Spleen (tissue), 11 donors: ENCODE results near the gene TBX4. TPM values are rescaled to one million over a fixed set of nuclear protein-coding genes. Genes with fewer than 3 reads are reported as not detected.
"Not testable (repeated sequence)": the region's sequence is repeated elsewhere in the genome, so short reads cannot be mapped to it uniquely, and the experiment has no call there.

ENCODE experiments used
- DNase-seq: peaks from one replicate; pipeline ENCODE4 v3.0.0-alpha.2; 2020
- H3K27ac ChIP-seq, 8 donors: fragments of 200-600 bp; sonication (generic) in 7 of 8; 1 replicate in 4 of 8; 2 replicates in 4 of 8; pipeline versions ENCODE4 v1.5.0 to v1.8.0; 2016 to 2021; ENCODE audit warnings: inconsistent platforms in 4 of 8, mild to moderate bottlenecking in 4 of 8, moderate library complexity in 1 of 8
- H3K27me3 ChIP-seq, 7 donors: fragments of 200-600 bp; sonication (generic) in 6 of 7; replicated peaks in 1 of 7; 1 replicate in 4 of 7; 2 replicates in 3 of 7; pipeline versions ENCODE4 v1.5.0 to v1.8.0; 2016 to 2021; ENCODE audit warnings: inconsistent platforms in 3 of 7, mild to moderate bottlenecking in 1 of 7
- H3K36me3 ChIP-seq, 6 donors: fragments of 200-600 bp; sonication (generic) in 5 of 6; 1 replicate in 4 of 6; 2 replicates in 2 of 6; pipeline versions ENCODE4 v1.5.0 to v1.8.0; 2016 to 2021; ENCODE audit warnings: inconsistent platforms in 2 of 6
- H3K4me1 ChIP-seq, 6 donors: fragments of 200-600 bp; sonication (generic) in 5 of 6; 1 replicate in 3 of 6; 2 replicates in 3 of 6; pipeline versions ENCODE4 v1.5.0 to v1.8.0; 2016 to 2021; ENCODE audit warnings: inconsistent platforms in 3 of 6
- H3K4me3 ChIP-seq, 8 donors: fragments of 200-600 bp; sonication (generic) in 7 of 8; 1 replicate in 4 of 8; 2 replicates in 4 of 8; pipeline versions ENCODE4 v1.5.0 to v1.8.0; 2016 to 2021; ENCODE audit warnings: inconsistent platforms in 4 of 8, mild to moderate bottlenecking in 4 of 8, moderate library complexity in 2 of 8
- H3K9me3 ChIP-seq, 8 donors: fragments of 200-600 bp; sonication (generic) in 7 of 8; 1 replicate in 4 of 8; 2 replicates in 4 of 8; pipeline versions ENCODE4 v1.5.0 to v1.8.0; 2016 to 2021; ENCODE audit warnings: inconsistent platforms in 4 of 8
- CTCF ChIP-seq, 11 experiments: fragments of 200-600 bp in 7 of 11; fragments of 450-650 bp in 4 of 11; sonication (generic) in 4 of 11; IDR thresholded peaks in 8 of 11; conservative IDR thresholded peaks in 3 of 11; 1 replicate in 7 of 11; 2 replicates in 4 of 11; pipeline versions ENCODE4 v1.4.0 to v1.8.0; 2016 to 2021; ENCODE audit warnings: antibody characterized with exemption in 11 of 11, inconsistent platforms in 4 of 11, mild to moderate bottlenecking in 1 of 11
- POLR2A ChIP-seq, 3 donors: fragments of 450-650 bp; IDR thresholded peaks; one replicate each; pipeline ENCODE4 v1.5.1; 2017; ENCODE audit warnings: antibody characterized with exemption in 3 of 3, mild to moderate bottlenecking in 1 of 3
- POLR2AphosphoS5 ChIP-seq, 3 donors: sonication (generic); formaldehyde crosslinking; IDR thresholded peaks; one replicate each; pipeline ENCODE4 v1.5.1; 2017; ENCODE audit warnings: antibody characterized with exemption in 3 of 3
- WGBS, 5 donors: extraction: QIAGEN DNeasy Blood & Tissue Kit in 3 of 5; methylation state at CpG; one replicate each; pipeline versions ENCODE4 v1.1.5 to v1.1.7; 2013 to 2018; 5-methylcytosine and 5-hydroxymethylcytosine counted together
- intact Hi-C: fragments of 100-400 bp; cut with DNase I; formaldehyde crosslinking; loops from one replicate; pipeline ENCODE4 v1.15.0; 2023; ENCODE audit warnings: low total_unique reads
- polyA plus RNA-seq, 3 donors: library from polyadenylated mRNA; stranded (reverse); fragments of 200-250 nt; gene quantifications; one replicate each; pipeline ENCODE4 v1.2.1, GENCODE V29; 2013
- total RNA-seq, 7 donors: library from RNA; depleted of rRNA in 3 of 7; stranded (reverse); fragments of >200 nt in 3 of 7; fragmentation: NEBNext Ultra II Directional in 4 of 7; extraction: Animal tissue kit (Norgen Biotek cat#: 25700) in 4 of 7; gene quantifications; one replicate each; pipeline versions ENCODE4 v1.1.0 to v1.2.1, GENCODE V29; 2016 to 2021
- donor health status: healthy with polysubstance abuse.
- donor health status: DM: no; HTN: no; CAD: no; lungs with moderate emphysema.
- donor health status: DM: no; HTN: no; CAD: no.
- donor health status: Bipolar disorder and iron deficiency.
- donor health status: healthy.
- donor health status: DM: no; HTN: no; CAD: no.
- donor health status: DM: yes; HTN: yes; CAD: no.

The TBX4 gene
- total and polyA plus RNA-seq, 10 donors, result not detected

- TF ChIP-seq CTCF (IDR thresholded peaks at IDR 0.05 in 8 of 11, conservative IDR thresholded peaks at IDR 0.05 in 3 of 11) (no peak), POLR2A (IDR thresholded peaks at IDR 0.05) (no peak), POLR2AphosphoS5 (IDR thresholded peaks at IDR 0.05) (no peak)
- intact Hi-C loops, result no loop called here
- no peak overlapping the region for H3K4me3 ChIP-seq
- DNase-seq, result no peak
- H3K36me3 ChIP-seq, result no peaks in the 10 kb centered on the region
- peaks cover 0 to 64% (median 4%) of the 10 kb centered on the region in 7 donors for H3K27me3 ChIP-seq
- H3K9me3 ChIP-seq, result peaks cover 0 to 29% (median 26%) of the 10 kb centered on the region in 8 donors
- no peak overlapping the region for H3K27ac ChIP-seq
- H3K4me1 ChIP-seq, result no peaks in the 10 kb centered on the region
Measured at GRCh38 chr17:61440697-61441096, 11.5 kb upstream of the TBX4 start.

GRCh38 chr17:61441507-61441906 lies 10.7 kb upstream of the TBX4 start:
- H3K4me1 ChIP-seq, DNase-seq, H3K4me3 ChIP-seq, H3K27ac ChIP-seq, H3K36me3 ChIP-seq, intact Hi-C loops: not testable (repeated sequence)
- 88 to 97% (median 92%) methylated on average over 6 of the region's 6 CpGs for WGBS, 5 donors
- Histone ChIP-seq H3K9me3 (peaks cover 0 to 21% (median 19%) of the 10 kb centered on the region in 8 donors), H3K27me3 (peaks cover 0 to 72% (median 4%) of the 10 kb centered on the region in 7 donors)

- H3K9me3 ChIP-seq, result peaks cover 0 to 14% (median 12%) of the 10 kb centered on the region in 8 donors
- 67 to 85% (median 80%) methylated on average over 4 of the region's 4 CpGs for WGBS, 5 donors
Measured at GRCh38 chr17:61442136-61442775, 10.0 kb upstream of the TBX4 start.

GRCh38 chr17:61442878-61443474 lies 9.2 kb upstream of the TBX4 start:
- Histone ChIP-seq H3K4me1 (no peaks in the 10 kb centered on the region), H3K27ac (no peak overlapping the region), H3K9me3 (peaks cover 0 to 6% (median 4%) of the 10 kb centered on the region in 8 donors), H3K27me3 (peaks cover 0 to 81% (median 11%) of the 10 kb centered on the region in 7 donors), H3K4me3 (no peak overlapping the region), H3K36me3 (no peaks in the 10 kb centered on the region)
- TF ChIP-seq POLR2A (IDR thresholded peaks at IDR 0.05) (no peak), POLR2AphosphoS5 (IDR thresholded peaks at IDR 0.05) (no peak), CTCF (IDR thresholded peaks at IDR 0.05 in 8 of 11, conservative IDR thresholded peaks at IDR 0.05 in 3 of 11) (no peak)
- 65 to 78% (median 70%) methylated on average over 11 of the region's 11 CpGs for WGBS, 5 donors
- no peak for DNase-seq
- intact Hi-C loops, result no loop called here

More at GRCh38 chr17:61442136-61442775, 10.0 kb upstream of the TBX4 start:
- Histone ChIP-seq H3K4me3 (no peak overlapping the region), H3K27ac (no peak overlapping the region), H3K27me3 (peaks cover 0 to 78% (median 11%) of the 10 kb centered on the region in 7 donors), H3K36me3 (no peaks in the 10 kb centered on the region), H3K4me1 (no peaks in the 10 kb centered on the region)
- TF ChIP-seq POLR2A (IDR thresholded peaks at IDR 0.05) (no peak), CTCF (IDR thresholded peaks at IDR 0.05 in 8 of 11, conservative IDR thresholded peaks at IDR 0.05 in 3 of 11) (no peak), POLR2AphosphoS5 (IDR thresholded peaks at IDR 0.05) (no peak)
- no peak for DNase-seq
- intact Hi-C loops, result no loop called here
